ENCODE data around the gene PRR9.

PRR9 gene

DNA sequence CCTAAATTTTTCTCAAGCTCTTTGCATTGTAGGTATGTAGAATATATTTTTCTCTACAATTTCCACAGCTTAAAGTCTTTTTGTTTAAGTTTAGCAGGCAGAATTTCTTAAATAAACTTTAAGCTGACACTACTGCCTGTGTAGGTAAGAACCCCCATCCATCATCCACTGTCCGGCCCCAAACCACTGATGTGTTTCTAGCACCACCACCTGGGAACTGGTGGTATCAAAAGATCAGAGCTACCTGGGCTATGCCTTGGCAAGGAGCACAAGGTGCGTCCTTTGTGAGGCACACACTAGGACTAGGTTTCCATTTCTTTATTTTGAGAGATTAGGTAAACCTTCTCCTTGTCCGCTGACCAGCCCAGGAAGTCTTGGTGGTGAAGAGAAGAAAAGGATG, 24.7 kb upstream of the PRR9 start:
- DNase-seq (ENCODE audit: low read depth), result no peak
- no peak overlapping the region for H3K4me3 ChIP-seq (ENCODE audit: control insufficient read depth, low read depth, low read length)
- no peak for TF ChIP-seq CTCF (IDR thresholded peaks at IDR 0.05; ENCODE audit: control insufficient read depth, insufficient read depth, low read depth, low read length, missing control alignments)

DNA sequence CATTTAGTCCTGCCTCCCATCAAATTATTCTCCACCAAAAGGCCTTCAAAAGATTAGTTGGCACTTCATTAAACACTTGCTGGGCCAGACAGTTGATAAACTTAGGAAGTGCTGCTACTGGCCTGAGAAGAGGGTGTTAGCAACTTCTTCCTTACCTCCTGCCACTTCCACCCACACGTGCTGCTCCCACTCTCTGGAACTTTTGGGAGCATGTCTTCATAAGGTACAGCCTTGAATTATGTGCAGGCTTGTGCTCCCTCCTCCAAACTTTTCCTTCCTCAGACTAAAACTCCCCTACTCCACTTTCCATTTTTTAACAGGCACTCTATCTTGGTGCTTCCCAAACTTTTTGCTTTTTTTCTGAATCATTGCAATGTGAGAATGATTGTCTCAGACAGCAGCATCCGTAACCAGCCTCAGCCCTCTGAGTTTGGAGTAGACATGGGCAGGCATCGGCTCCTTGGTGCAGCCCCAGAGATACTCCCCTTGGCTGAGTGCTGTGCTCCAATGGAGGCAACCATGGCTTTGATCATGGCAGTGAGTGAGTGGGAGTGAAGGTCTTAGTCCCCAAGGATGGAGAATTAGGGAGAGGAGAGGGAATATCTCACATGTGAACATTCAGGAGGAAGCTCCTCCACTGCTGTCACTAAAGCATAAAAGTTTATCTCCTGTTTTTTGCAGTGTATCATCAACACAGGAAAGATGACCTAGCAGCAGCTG, 22.9 kb upstream of the PRR9 start:
- TF ChIP-seq CTCF (IDR thresholded peaks at IDR 0.05; ENCODE audit: control insufficient read depth, insufficient read depth, low read depth, low read length, missing control alignments), result no peak
- H3K4me3 ChIP-seq (ENCODE audit: control insufficient read depth, low read depth, low read length), result no peak overlapping the region
- no peak for DNase-seq (ENCODE audit: low read depth)

GRCh38 chr1:153195216-153195615, 22.2 kb upstream of the PRR9 start:
- TF ChIP-seq CTCF (IDR thresholded peaks at IDR 0.05; ENCODE audit: control insufficient read depth, insufficient read depth, low read depth, low read length, missing control alignments), result no peak
- no peak overlapping the region for H3K4me3 ChIP-seq (ENCODE audit: control insufficient read depth, low read depth, low read length)
- DNase-seq (ENCODE audit: low read depth), result no peak

- no peak overlapping the region for H3K4me3 ChIP-seq (ENCODE audit: control insufficient read depth, low read depth, low read length)
- no peak for TF ChIP-seq CTCF (IDR thresholded peaks at IDR 0.05; ENCODE audit: control insufficient read depth, insufficient read depth, low read depth, low read length, missing control alignments)
- DNase-seq (ENCODE audit: low read depth), result no peak
These were observed 15.4 kb upstream of the PRR9 start for GRCh38 chr1:153202006-153202405.

DNA sequence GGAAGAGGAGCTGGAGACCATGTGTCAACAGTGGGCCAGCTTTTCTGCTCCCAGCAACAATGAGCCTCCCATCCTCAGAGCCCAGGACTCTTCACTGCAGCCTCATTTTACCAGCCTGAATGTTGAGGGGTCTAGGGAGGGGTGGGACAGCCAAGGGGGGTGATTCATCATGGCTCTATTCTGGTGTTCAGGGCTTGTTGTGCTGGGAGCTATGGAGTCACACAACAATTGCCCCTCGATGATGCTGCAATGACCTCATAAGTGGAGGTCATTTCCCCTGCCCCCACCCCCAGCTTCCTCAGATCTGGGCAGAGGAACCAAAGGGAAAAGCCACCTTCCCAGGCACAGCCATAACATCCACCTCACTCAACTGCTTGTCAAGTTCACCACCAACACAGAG, 14.3 kb upstream of the PRR9 start, which contains the start of gene LELP1:
TSS of gene LELP1 (plus strand) at position 301 of the 400 bp plus-strand sequence. CDS start 1,278 bp downstream, outside the sequence.
- no peak for DNase-seq (ENCODE audit: low read depth)
- no peak for TF ChIP-seq CTCF (IDR thresholded peaks at IDR 0.05; ENCODE audit: control insufficient read depth, insufficient read depth, low read depth, low read length, missing control alignments)
- H3K4me3 ChIP-seq (ENCODE audit: control insufficient read depth, low read depth, low read length), result no peak within 1 kb of the TSS

- DNase-seq (ENCODE audit: low read depth), result no peak
- TF ChIP-seq CTCF (IDR thresholded peaks at IDR 0.05; ENCODE audit: control insufficient read depth, insufficient read depth, low read depth, low read length, missing control alignments), result no peak
- H3K4me3 ChIP-seq (ENCODE audit: control insufficient read depth, low read depth, low read length), result no peak overlapping the region
These were observed 10.8 kb upstream of the PRR9 start for GRCh38 chr1:153206631-153207030.

All from AG09309 (cell line).